Measurements from ENCODE around the gene CAPN5.

The CAPN5 gene

DNA sequence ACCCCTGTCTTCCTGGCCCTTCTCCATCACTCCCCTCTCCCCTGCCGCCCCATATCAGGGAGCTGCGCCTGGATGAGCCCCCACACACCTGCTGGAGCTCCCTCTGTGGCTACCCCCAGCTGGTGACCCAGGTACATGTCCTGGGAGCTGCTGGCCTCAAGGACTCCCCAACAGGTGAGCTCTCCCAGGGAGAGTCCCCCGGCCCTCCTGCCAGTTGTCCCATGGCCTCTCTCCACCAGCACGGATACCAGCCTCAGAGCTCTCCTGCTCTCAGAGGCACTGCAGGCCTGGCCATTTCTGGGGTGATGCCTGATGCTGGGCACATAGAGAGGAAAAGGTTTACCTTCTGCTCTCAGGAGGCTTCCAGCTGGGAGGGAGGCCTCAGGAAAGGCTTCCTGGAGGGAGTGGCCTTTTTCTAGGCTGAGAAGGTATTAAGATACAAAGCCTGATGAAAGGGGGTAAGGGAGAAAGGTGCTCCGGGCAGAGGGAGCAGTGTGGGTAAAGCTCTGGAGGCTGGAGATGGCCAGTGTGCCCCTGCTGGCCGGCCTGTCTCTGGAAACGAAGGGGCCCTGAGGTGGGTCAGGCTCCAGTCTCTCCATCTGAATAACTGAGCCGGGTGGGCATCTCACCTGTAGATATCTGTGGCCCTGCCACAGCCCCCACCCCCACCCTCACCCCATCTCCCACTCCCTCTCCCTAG, 55.3 kb downstream of the CAPN5 start:
- no peak for DNase-seq

DNA sequence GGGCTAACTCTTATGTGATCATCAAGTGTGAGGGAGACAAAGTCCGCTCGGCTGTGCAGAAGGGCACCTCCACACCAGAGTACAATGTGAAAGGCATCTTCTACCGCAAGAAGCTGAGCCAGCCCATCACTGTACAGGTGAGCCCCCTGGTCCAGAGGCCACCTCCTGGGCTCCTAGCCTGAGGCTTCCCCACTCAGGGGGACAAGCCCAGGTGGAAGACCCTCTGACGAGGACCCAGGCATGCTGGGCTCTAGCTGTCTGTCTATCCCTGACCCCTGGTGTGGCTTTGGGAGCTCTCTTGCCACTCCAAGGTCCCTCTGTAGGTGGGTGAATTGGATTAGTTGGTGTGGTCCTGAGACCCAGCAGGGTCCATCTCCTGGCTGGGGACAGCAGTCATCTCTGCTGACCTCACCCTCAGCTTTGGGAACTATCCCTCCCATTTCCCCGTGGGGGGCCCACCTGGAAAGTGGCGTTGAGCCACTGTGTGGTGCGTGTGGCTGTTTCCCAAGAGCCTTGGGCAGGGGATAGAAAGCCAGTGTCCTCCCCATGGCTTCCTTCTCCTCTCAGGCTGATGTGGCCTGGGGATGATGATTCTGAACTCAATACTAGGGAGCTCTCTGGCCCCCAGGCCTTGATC, 55.9 kb downstream of the CAPN5 start:
- no peak for DNase-seq

DNA sequence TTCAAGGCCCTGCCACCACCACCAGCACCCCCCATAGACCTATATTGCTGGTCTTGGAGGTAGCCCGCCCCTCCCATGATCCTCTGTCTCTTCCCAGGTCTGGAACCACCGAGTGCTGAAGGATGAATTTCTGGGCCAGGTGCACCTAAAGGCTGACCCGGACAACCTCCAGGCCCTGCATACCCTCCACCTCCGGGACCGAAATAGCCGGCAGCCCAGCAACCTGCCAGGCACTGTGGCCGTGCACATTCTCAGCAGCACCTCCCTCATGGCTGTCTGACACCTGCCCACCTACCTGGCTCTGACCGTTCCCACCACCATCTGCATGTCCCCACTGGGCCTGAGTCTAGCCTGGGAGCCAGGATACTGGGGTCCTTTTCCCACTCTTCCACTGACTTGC, 56.8 kb downstream of the CAPN5 start:
- DNase-seq, result no peak

DNA sequence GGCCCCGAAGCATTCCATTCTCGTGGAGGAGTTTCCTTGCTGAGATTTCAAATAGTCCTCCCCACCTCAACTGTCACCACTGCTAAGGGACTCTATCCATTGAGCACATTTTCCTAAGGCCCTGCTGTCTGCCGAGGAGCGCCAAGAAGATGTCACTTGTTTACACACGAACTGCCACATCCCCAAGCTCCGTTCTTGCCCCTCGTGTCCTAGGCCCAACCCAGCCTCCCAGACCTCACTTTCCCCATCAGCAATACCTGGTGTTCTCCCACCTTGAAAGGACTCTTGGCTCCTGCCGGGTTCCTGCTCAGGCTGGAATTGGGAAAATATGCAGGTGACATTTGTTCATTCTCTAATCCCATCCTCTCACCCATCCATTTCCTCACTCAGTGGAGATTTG, 57.3 kb downstream of the CAPN5 start:
- no peak for DNase-seq

DNA sequence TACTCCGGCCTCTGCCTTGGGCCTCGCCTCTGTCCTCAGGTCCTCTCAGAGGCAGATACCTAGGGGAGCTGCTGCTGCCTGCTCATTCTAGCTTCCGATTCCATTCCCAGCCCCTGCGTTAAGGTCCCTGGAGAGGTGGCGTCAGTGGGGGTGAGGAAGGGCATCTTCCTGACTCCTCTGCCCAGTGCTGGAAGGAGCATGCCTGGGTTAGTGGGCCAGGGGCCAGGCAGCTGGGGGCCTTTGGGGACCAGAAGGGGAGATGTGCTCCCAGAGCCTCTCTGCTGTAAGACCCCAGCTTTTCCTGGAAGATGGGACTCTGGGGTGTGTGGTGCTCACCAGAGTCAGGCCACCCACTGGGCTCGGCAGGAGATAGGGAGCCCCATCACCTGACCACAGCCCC, 57.7 kb downstream of the CAPN5 start:
- DNase-seq, result no peak

DNA sequence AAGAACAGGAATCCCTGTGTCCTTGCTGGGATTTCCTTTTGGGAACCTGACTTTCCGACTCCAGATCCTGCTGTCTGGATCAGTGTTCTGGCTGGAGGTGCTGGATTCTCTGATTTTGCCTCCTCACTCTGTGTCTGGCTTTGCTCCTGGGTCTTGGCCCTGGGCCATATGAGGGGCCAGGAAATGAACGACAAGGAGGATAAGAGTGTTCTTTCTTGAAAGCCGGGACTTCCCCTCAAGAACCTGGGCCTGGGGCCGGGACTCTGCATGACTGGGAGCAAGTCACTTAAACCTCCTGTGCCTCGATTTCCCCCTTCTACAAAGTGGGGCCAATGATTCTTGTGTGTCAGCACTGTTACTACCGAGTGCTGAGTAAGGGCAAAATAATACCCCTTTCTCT, 58.4 kb downstream of the CAPN5 start:
- DNase-seq, result no peak

DNA sequence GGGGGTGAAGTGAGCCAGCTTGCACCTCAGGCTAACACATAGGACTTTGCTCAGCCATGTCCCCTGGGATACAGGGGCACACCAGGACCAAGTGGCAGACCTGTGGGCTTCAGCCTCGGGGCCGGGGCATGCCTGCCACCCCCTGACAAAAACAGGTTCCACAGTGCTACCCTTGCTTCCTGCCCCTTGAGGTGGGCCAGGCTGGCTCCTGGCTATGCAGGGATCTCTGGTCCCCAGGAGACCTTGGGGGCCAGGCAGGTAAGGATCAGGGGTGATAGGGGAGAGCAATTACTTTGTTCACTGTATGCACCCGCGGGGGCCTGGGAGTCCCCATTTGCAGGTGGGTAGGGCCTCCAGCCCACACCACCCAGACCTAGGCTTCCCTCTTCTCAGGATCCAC, 58.9 kb downstream of the CAPN5 start:
- no peak for DNase-seq

DNA sequence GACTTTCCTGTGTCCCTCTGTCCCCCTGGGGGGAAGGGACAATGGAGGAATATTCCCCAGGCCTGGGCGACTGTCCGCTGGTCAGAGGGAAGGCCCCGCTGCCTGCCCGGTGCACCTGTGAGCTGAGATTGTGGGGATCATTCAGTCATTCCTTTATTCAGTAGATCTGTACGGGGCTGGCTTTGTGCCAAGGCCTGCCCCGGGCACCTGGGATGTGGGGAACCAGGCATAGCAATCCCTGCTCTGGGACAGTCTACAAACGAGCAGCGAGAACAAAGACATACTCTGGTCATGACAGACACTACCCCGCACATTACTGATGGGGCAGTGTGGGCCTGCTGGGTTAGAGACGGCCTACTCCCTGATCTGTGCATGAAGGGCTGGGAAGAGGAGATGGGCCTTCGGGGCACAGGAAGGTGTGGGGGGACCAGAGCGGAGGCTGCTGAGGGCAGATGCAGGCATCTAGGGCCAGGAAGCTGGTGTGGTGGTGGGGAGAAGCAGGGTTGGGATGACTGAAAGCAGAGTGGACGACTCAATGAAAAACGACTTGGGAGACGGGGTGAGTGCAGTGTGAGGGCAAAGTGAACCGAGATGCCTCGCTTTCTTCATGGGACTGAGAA, 59.5 kb downstream of the CAPN5 start:
- DNase-seq, result no peak

DNA sequence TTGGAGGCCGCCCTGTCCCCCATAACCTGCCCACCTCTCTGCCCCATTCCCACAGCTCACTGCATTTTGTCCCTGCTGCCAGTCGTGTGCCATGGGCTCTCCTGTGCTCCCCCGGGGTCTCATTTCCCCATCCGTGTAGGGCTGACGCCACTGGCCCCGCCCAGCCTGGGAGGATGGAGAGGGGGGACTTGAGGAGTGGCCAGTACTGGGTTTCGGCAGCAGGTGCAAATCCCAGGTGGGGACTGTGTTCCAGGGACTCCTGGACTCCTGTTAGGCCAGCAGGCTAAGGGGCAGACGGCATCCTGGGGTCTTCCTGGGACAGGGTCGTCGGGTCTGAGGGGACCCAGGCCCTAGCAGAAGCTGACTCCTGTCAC, 60.1 kb downstream of the CAPN5 start:
- no peak for DNase-seq

DNA sequence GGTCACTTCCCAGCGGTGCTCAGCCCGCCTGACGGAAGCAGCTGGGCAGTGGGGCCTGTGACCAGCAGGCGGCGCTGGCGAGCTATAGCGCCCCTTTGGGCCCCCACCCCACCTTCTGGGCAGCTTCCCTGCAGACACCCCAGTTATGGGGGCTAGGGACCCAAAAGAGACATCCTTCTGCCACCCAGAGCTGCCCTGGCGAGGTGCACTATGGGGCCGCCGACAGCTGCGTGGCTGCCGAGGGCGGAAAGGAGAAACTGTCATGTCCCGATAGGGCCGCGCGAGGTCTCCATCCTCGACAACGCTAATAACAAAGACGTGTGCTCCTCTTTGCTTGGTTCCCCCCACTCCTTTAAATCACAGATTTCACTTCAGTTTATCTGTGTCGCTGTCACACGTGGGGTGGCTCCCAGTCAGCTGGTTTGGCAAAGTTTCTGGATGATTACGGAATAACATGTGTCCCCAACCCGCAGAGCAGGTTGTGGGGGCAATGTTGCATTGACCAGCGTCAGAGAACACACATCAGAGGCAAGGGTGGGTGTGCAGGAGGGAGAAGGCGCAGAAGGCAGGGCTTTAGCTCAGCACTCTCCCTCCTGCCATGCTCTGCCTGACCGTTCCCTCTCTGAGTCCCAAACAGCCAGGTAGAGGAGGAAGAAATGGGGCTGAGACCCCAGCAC, 60.6 kb downstream of the CAPN5 start:
- DNase-seq, result peak; percentile 72

DNA sequence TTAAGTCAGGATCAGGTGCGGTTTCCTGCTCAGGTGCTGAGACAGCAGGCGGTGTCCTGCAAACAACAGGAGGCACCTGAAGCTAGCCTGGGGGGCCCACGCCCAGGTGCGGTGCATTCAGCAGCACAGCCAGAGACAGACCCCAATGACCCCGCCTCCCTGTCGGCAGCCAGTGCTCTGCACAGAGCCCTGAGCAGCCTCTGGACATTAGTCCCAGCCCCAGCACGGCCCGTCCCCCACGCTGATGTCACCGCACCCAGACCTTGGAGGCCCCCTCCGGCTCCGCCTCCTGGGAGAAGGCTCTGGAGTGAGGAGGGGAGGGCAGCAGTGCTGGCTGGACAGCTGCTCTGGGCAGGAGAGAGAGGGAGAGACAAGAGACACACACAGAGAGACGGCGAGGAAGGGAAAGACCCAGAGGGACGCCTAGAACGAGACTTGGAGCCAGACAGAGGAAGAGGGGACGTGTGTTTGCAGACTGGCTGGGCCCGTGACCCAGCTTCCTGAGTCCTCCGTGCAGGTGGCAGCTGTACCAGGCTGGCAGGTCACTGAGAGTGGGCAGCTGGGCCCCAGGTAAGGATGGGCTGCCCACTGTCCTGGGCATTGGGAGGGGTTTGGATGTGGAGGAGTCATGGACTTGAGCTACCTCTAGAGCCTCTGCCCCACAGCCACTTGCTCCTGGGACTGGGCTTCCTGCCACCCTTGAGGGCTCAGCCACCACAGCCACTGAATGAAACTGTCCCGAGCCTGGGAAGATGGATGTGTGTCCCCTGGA, 61.3 kb downstream of the CAPN5 start, which contains the start of gene MYO7A:
Gene MYO7A, plus strand, starts transcription at position 327 of the 772 bp plus-strand sequence. CDS start 2,389 bp downstream, outside the sequence.
- DNase-seq, result no peak

DNA sequence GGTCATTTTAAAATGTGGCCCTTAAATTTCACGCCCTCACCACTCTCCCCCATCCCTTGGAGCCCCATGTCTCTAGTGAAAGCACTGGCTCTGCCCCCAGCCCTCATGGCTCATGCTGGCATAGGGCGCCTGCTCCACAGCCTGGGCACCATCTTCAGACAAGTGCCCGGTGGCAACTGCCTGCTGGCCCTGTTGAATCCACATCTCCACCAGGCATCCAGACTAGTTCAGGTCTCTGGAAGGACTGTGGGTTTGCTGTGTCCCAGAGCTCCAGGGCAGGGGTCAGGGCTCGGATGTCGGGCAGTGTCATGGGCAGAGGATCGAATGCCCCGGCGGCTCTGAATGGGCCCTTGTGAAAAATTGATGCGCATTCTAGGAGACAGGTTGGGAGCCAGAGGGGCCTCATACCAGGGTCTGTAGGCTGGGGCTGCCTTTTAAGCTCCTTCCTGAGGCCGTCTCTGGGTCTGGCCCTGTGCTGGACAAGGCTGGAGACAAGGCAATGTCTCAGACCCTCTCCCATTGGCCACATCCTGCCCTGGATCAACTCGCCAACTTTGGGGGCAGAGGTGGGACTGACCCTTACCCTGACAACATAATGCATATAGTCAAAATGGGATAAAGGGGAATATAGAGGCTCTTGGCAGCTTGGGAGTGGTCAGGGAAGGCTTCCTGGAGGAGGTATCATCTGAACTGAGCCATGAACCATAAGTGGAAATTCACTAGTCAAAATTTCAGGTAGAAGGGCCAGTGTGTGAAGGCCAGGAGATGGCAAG, 62.5 kb downstream of the CAPN5 start:
- DNase-seq, result no peak

DNA sequence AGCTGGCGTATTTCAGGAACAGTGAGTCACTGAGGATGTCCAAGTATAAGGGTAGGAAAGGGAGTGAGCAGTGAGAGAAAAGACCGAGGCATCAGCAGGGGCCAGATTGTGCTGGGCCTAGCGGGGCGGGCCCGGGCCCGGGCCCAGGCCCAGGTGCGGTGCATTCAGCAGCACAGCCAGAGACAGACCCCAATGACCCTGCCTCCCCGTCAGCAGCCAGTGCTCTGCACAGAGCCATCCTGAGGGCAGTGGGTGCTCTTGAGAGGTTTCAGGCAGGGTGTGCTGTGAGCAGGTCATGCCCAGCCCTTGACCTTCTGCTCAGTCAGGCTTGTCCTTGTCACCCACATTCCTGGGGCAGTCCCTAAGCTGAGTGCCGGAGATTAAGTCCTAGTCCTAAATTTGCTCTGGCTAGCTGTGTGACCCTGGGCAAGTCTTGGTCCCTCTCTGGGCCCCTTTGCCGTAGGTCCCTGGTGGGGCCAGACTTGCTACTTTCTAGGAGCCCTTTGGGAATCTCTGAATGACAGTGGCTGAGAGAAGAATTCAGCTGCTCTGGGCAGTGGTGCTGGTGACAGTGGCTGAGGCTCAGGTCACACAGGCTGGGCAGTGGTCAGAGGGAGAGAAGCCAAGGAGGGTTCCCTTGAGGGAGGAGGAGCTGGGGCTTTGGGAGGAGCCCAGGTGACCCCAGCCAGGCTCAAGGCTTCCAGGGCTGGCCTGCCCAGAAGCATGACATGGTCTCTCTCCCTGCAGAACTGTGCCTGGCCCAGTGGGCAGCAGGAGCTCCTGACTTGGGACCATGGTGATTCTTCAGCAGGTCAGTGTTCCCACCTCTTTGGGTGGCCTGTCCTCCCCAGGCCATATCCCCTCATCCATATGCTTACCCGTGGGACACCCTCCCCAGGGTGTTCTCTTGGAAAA, 63.3 kb downstream of the CAPN5 start:
- no peak for DNase-seq

DNA sequence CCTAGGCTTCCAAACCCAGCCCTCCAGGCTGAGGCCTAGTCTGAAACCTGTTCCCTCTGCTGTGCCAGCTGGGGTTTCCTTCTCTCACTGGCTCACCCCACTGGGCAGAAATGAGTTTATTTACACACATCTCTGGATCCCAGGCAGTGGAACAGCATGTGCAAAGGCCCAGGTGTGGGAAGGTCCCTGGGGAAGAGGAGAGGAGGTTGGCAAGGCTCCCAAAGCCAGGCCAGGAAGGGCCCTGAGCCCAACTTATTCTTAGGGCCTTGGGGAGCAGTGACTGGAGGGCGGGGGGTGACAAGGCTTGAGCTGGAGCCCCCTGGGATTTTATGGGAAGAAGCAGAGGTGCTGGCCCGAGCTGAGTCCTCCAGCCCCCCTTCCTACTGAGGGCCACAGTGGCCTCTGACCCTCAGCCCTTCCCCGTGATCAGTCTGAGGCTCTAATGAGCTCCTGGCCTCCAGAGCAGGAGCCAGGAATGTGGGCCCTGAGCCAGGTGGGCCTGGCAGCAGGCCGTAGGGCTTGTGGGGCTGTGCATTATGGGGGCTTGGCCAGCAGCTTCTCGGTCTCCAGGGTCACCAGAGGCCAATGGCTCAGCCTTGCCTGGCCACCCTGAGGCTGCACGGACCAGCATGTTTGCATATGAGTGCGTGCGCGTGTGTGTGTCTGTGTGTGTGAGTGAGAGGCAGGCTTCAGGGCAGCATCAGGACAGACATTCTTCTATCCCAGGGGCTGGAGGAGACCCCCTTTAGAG, 64.2 kb downstream of the CAPN5 start:
- no peak for DNase-seq

DNA sequence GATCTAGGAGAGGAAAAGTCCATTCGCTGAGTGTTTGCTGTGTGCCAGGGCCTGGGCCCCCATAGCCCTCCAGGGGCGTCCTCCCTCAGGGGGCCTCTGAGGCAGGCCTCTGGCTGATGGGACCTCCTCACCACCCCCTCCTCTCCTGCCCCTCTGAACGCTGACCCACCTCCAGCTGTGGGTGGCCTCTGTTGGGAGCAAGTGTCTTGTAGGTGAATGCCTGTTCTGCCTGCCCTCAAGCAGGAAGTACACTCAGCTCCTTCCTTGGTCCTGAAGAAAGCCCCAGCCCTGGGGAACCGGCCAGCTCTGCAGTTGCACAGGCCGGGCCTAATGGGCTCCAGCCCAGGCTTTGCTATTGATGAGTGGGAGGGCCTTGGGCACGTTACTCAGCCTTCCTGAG, 64.8 kb downstream of the CAPN5 start:
- DNase-seq, result no peak

DNA sequence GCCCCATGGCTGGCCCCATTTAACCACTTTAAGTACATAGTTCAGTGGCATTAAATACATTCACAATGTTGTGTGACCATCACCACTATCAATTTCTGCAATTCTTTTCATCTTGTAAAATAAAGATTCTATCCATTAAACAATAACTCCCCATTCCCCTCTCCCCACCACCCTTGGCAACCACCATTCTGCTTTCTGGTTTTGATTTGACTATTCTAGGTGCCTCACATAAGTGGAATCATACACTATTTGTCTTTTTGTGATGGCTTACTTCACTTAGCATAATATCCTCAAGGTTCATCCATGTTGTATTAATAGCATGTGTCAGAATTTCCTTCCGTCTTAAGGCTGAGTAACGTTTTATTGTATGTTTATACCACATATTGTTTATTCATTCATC, 68.3 kb downstream of the CAPN5 start:
- no peak for DNase-seq

DNA sequence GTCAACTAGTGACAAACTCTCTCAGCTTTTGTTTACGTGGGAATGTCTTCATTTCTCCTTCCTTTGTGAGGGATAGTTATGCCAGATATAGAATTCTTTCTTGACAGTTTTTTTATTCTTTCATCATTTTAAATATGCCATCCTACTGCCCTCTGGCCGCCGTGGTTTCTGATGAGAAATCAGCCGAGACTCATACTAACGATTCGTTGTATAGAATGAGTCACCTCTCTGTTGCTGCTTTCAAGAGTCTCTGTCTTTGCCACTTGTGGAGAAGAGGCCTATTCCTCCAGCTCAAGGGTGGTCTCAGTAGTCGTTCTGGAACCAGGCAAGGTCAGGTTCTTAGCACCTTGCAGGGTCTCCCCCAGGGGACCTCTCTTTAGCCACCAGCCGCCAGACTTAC, 69.3 kb downstream of the CAPN5 start:
- no peak for DNase-seq

DNA sequence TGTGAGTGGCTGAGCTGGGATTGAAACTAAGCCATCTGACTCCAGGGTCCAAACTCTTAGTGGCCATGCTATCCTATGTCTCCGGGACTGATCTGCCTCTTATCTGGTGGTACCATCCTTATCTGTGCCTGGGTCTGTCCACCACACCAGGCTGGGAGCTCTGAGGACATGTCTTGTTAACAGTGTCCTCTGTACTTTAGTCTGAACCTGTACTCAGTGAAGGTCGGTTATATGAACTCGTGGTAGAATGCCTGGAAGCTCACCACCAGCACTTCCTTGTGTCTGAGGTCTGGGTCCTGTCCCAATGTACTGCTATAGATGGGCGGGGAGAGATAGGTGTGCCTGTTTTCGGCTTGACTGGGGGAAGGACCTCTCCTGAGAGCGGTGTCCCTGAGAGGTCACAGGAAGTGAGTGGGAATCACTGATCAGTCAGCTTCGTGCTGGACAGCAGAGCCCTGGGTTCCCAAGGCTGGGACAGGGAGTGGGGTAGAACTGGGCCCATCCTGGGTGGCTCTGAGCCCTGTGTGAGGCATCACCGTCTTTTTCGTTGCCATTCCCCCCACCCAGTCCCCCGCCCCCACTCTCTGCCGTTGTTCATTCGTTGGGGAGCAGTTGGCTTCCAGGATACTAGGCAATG, 70.1 kb downstream of the CAPN5 start:
- no peak for DNase-seq

DNA sequence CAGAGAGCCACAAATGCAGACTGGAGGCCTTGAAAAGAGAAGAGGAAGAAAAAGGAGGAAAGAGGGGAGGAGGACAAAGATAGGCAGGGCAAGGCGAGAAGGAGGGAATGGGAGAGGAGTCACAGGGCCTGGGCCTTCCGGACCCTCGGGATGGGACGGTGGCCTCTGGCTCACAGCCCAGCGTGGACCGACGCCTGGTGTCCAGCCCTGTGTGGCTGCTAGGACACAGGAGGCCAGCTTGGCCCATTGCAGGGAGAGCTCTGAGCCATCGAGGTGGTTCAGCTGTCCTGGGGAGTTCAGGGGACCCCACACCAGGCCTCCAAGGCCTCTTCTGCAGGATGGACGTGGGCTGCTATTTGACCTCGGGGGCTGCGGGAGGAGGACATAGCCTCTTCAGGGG, 70.7 kb downstream of the CAPN5 start:
- no peak for DNase-seq

DNA sequence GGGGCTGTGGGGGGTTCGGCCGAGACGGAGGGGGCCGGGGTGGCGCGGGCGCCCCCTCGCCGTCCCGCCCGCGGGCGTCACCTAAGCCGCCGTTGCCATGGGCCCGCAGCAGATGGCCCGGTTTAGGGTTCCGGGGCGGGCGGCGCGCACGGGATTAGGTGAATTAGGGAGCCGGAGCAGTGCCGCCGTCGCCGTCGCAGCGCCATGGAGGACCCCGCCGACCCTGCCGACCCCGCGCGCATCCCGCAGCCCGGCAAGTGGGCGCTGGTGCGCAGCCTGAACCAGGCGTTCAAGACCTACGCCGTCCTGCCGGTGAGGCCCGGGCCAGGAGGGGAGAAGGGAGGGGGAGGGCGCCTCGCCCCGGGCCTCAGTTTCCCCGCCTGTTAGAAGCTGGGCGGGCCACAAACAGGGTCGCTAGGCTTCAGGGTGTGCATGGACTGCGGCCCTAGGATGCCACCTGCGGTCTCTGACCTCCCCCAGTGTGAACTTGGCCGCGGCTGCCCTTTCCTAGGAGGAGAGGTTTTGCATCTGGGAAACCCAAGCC, 71.4 kb downstream of the CAPN5 start:
- DNase-seq, result no peak

Data from activated CD4-positive, CD25-positive, alpha-beta regulatory T cell treated with anti-CD3 and anti-CD28 coated beads, Interleukin-2, amount 50 U/mL, for 72 hours (primary cell).